Loucy (cell line): ENCODE results near the gene PPP4C.

Source experiments
- EZH2phosphoT487 ChIP-seq: fragments of 200-600 bp; IDR thresholded peaks from 2 replicates; pipeline ENCODE4 v1.6.1; 2018; ENCODE audit warnings: antibody characterized with exemption, mild to moderate bottlenecking, moderate library complexity, borderline replicate concordance
- TF ChIP-seq, protein P1 (sequence below): fragments of 200-600 bp; sonication (generic); conservative IDR thresholded peaks from 2 replicates; pipeline ENCODE4 v1.5.1; 2014; ENCODE audit warnings: mild to moderate bottlenecking, antibody characterized with exemption, low read length

DNA sequence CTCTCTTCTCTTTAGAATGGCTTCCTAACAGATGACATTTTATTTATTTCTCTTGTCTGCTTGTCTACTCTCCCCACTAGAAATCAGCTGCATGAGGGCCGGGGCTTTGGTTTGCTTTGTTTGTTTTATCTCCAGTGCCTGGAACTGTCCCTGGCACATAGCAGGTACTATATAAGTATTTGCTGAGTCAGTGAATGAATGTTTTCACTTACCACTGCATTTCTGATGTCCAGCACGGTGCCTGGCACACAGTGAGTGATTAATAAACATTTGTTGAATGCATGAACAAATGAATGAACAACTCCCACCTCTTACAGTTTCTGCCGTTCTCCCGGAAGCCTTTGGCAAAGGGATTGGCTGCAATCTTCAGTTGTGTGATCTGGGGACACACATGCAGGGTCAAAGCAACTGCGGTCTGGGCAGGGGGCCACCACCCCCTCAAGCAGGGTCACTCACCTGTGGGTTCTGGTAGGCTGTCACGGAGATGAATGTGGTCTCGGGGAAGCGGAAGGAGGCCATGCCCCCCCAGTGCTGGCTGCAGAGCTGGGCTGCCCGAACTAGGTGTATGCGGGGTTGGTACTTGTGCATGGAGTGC, 12.5 kb downstream of the PPP4C start:
- TF ChIP-seq, protein P1, sequence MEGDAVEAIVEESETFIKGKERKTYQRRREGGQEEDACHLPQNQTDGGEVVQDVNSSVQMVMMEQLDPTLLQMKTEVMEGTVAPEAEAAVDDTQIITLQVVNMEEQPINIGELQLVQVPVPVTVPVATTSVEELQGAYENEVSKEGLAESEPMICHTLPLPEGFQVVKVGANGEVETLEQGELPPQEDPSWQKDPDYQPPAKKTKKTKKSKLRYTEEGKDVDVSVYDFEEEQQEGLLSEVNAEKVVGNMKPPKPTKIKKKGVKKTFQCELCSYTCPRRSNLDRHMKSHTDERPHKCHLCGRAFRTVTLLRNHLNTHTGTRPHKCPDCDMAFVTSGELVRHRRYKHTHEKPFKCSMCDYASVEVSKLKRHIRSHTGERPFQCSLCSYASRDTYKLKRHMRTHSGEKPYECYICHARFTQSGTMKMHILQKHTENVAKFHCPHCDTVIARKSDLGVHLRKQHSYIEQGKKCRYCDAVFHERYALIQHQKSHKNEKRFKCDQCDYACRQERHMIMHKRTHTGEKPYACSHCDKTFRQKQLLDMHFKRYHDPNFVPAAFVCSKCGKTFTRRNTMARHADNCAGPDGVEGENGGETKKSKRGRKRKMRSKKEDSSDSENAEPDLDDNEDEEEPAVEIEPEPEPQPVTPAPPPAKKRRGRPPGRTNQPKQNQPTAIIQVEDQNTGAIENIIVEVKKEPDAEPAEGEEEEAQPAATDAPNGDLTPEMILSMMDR: no peak
- no peak for TF ChIP-seq EZH2phosphoT487
